GM12878 (cell line): ENCODE results near the gene CAPN14. TPM values are rescaled to one million over a fixed set of nuclear protein-coding genes. Genes with fewer than 3 reads are reported as not detected.

Source experiments
- ATAC-seq: fragments of 200-7000 bp; cut with Tn5 transposase; 3 replicates; pipeline ENCODE4 v1.9.1; 2020; ENCODE audit warnings: mild to moderate bottlenecking, moderate library complexity
- BruUV-seq: library from RNA; stranded (reverse); fragments of 400-500 nt; replicated peaks from 2 replicates; lab custom pipeline; 2021; lab: Mats Ljungman, UMichigan
- CTCF ChIA-PET: fragments of 300-600 bp; sonication (Branson Sonifier 250); formaldehyde crosslinking; extraction: SDS; loops from one replicate; lab custom pipeline; 2021; ENCODE audit warnings: inconsistent platforms; lab: Yijun Ruan, JAX
- POLR2A ChIA-PET: fragments of 350-600 bp; formaldehyde crosslinking; extraction: SDS; loops from one replicate; lab custom pipeline; 2021; ENCODE audit warnings: inconsistent platforms; lab: Charles Lee
- RAD21 ChIA-PET: fragments of 300-600 bp; sonication (Branson Sonifier 250); formaldehyde crosslinking; loops from one replicate; lab custom pipeline; 2023; ENCODE audit warnings: antibody characterized with exemption; ENCODE audit not compliant: unreplicated experiment; lab: Charles Lee
- SMC1A ChIA-PET: fragments of 300-600 bp; sonication (Branson Sonifier 250); formaldehyde crosslinking; loops from one replicate; lab custom pipeline; 2023; ENCODE audit not compliant: unreplicated experiment, uncharacterized antibody; lab: Charles Lee
- DNase-seq: peaks from one replicate; pipeline ENCODE4 v3.0.0-alpha.2; 2011; ENCODE audit warnings: low read depth, low spot score
- FAIRE-seq: peaks from 3 replicates; lab custom pipeline; 2011; peaks lifted over from hg19 to GRCh38; lab: Jason Lieb, UNC
- H2AFZ ChIP-seq: 2 replicates; pipeline ENCODE4 v1.6.0; 2011; ENCODE audit warnings: low read depth, low read length, control low read depth; ENCODE audit not compliant: control insufficient read depth
- H3K27ac ChIP-seq: 2 replicates; pipeline ENCODE4 v1.5.1; 2011; ENCODE audit warnings: control low read depth; ENCODE audit not compliant: control insufficient read depth, insufficient read depth
- H3K27me3 ChIP-seq, 2 experiments: replicated peaks in 1 of 2; 2 replicates each; pipeline versions ENCODE4 v1.6.0 to v1.6.1; 2011; ENCODE audit warnings: low read length in 1 of 2; ENCODE audit not compliant: control insufficient read depth in 2 of 2, insufficient read depth in 2 of 2
- H3K36me3 ChIP-seq, 2 experiments: 2 replicates each; pipeline ENCODE4 v1.5.1; 2011; ENCODE audit warnings: low read length in 1 of 2; ENCODE audit not compliant: control insufficient read depth in 2 of 2, insufficient read depth in 2 of 2
- H3K4me1 ChIP-seq: 2 replicates; pipeline ENCODE4 v1.6.1; 2011; ENCODE audit warnings: mild to moderate bottlenecking, low read length, moderate library complexity, mixed read lengths; ENCODE audit not compliant: control insufficient read depth, insufficient read depth
- H3K4me2 ChIP-seq: 2 replicates; pipeline ENCODE4 v1.6.0; 2011; ENCODE audit warnings: control low read depth; ENCODE audit not compliant: control insufficient read depth, insufficient read depth
- H3K4me3 ChIP-seq: fragments of 200-600 bp; sonication (generic); 2 replicates; pipeline ENCODE4 v1.5.1; 2016
- H3K79me2 ChIP-seq: 2 replicates; pipeline ENCODE4 v1.6.0; 2011; ENCODE audit warnings: low read length; ENCODE audit not compliant: control insufficient read depth, insufficient read depth
- H3K9ac ChIP-seq: 2 replicates; pipeline ENCODE4 v1.8.0; 2011; ENCODE audit warnings: low read length, control low read depth, mixed read lengths; ENCODE audit not compliant: control insufficient read depth, insufficient read depth
- H3K9me3 ChIP-seq: replicated peaks from 3 replicates; pipeline ENCODE4 v1.5.1; 2011; ENCODE audit warnings: mild to moderate bottlenecking, low read length; ENCODE audit not compliant: control insufficient read depth, insufficient read depth
- H4K20me1 ChIP-seq: 2 replicates; pipeline ENCODE4 v1.6.0; 2011; ENCODE audit not compliant: control insufficient read depth, insufficient read depth
- ATF7 ChIP-seq: fragments of 450-650 bp; IDR thresholded peaks from 2 replicates; pipeline ENCODE4 v1.6.1; 2016; ENCODE audit warnings: low read depth, mild to moderate bottlenecking
- BHLHE40 ChIP-seq, 2 experiments: fragments of 450-650 bp in 1 of 2; IDR thresholded peaks; 2 replicates each; pipeline ENCODE4 v1.6.1; 2011 to 2017; ENCODE audit warnings: low read depth in 2 of 2, borderline replicate concordance in 1 of 2, improper control_type of control experiment in 1 of 2, low read length in 1 of 2, mild to moderate bottlenecking in 1 of 2
- CREM ChIP-seq: IDR thresholded peaks from 2 replicates; pipeline ENCODE4 v1.6.1; 2014; ENCODE audit warnings: antibody characterized with exemption, low read depth
- CTCF ChIP-seq, 3 experiments: IDR thresholded peaks in 2 of 3; conservative IDR thresholded peaks in 1 of 3; 2 replicates each; pipeline ENCODE4 v1.5.1; 2011; ENCODE audit warnings: low read depth in 3 of 3, low read length in 3 of 3, mild to moderate bottlenecking in 3 of 3, control low read depth in 2 of 3, moderate library complexity in 2 of 3, inconsistent platforms in 1 of 3, mixed read lengths in 1 of 3; ENCODE audit not compliant: control insufficient read depth in 2 of 3, insufficient read depth in 1 of 3; ENCODE audit errors: extremely low read depth in 1 of 3
- DPF2 ChIP-seq: fragments of 450-650 bp; IDR thresholded peaks from 2 replicates; pipeline ENCODE4 v1.6.1; 2017; ENCODE audit warnings: mild to moderate bottlenecking
- EZH2 ChIP-seq: IDR thresholded peaks from 2 replicates; pipeline ENCODE4 v1.6.1; 2012; ENCODE audit warnings: low read depth, mild to moderate bottlenecking, control low read depth, inconsistent platforms, low read length, borderline replicate concordance; ENCODE audit not compliant: control insufficient read depth
- GATAD2B ChIP-seq: fragments of 450-650 bp; conservative IDR thresholded peaks from 2 replicates; pipeline ENCODE4 v1.6.1; 2017; ENCODE audit warnings: low read depth, mild to moderate bottlenecking, moderate library complexity
- IKZF1 ChIP-seq: fragments of 450-650 bp; conservative IDR thresholded peaks from 2 replicates; pipeline ENCODE4 v1.6.1; 2017; ENCODE audit warnings: antibody characterized with exemption, mild to moderate bottlenecking
- IKZF2 ChIP-seq, 2 experiments: fragments of 450-650 bp; IDR thresholded peaks; 2 replicates each; pipeline ENCODE4 v1.6.1; 2017; ENCODE audit warnings: mild to moderate bottlenecking in 2 of 2, moderate library complexity in 2 of 2
- MEF2B ChIP-seq: fragments of 450-650 bp; IDR thresholded peaks from 2 replicates; pipeline ENCODE4 v1.6.1; 2018; ENCODE audit warnings: mild to moderate bottlenecking, moderate library complexity; ENCODE audit not compliant: partially characterized antibody, poor library complexity, severe bottlenecking
- NKRF ChIP-seq: fragments of 450-650 bp; conservative IDR thresholded peaks from 2 replicates; pipeline ENCODE4 v1.6.1; 2017; ENCODE audit warnings: mild to moderate bottlenecking, moderate library complexity
- SMARCA5 ChIP-seq: fragments of 450-650 bp; IDR thresholded peaks from 2 replicates; pipeline ENCODE4 v1.6.1; 2017; ENCODE audit warnings: mild to moderate bottlenecking
- SREBF2 ChIP-seq: IDR thresholded peaks from 2 replicates; pipeline ENCODE4 v1.6.1; 2012; ENCODE audit warnings: mild to moderate bottlenecking, low read length
- TCF12 ChIP-seq: IDR thresholded peaks from 2 replicates; pipeline ENCODE4 v1.6.1; 2011; ENCODE audit warnings: low read depth, mild to moderate bottlenecking, low read length
- WGBS: methylation state at CpG from one replicate; pipeline ENCODE4 v1.1.6; 2016; ENCODE audit warnings: low lambda C conversion rate; ENCODE audit not compliant: insufficient replicate concordance, insufficient coverage; ENCODE audit errors: missing lambda C conversion rate; 5-methylcytosine and 5-hydroxymethylcytosine counted together
- in situ Hi-C: fragments of 300-500 bp; cut with MboI; formaldehyde crosslinking; loops from 9 replicates; pipeline ENCODE4 v1.14.3; 2018; ENCODE audit warnings: mixed read lengths
- intact Hi-C: fragments of 100-400 bp; cut with micrococcal nuclease; formaldehyde crosslinking; loops from one replicate; pipeline ENCODE4 v1.14.2; 2022; ENCODE audit not compliant: unreplicated experiment
- polyA plus RNA-seq, 11 experiments: library from polyadenylated mRNA; depleted of rRNA in 4 of 11; unstranded in 6 of 11; stranded (reverse) in 5 of 11; fragments of >200 nt; fragmentation: Nextera tagmentation in 4 of 11; fragmentation: Illumina TruSeq in 1 of 11; extraction: Ambion mirVana in 4 of 11; extraction: Trizol in 1 of 11; gene quantifications; 1 replicate in 1 of 11; 2 replicates in 10 of 11; pipeline versions ENCODE4 v1.2.1 to v1.2.3, GENCODE V29; 2011 to 2016; ENCODE audit warnings: inconsistent platforms in 2 of 11, missing spikeins in 2 of 11, low read depth in 1 of 11
- total RNA-seq, 4 experiments: library from RNA; depleted of rRNA in 3 of 4; stranded (reverse); fragments of >200 nt in 3 of 4; fragmentation: Illumina TruSeq in 1 of 4; extraction: Trizol in 1 of 4; gene quantifications; 2 replicates each; pipeline versions ENCODE4 v1.2.1 to v1.2.3, GENCODE V29; 2013 to 2021

The CAPN14 gene
- total and polyA plus RNA-seq, 10 of the 15 experiments (the other 5 are each of a cell fraction or from before 2014, with no cell fraction given), result 0.08 to 1.5 (median 1.1) TPM

- no peak within 1 kb of the TSS for H3K9ac ChIP-seq
- ATAC-seq (peak; percentile 82), DNase-seq (no peak), FAIRE-seq (no peak)
- peak within 1 kb of the TSS; percentile 64 for H3K4me2 ChIP-seq
- H2AFZ ChIP-seq, result 0 out of 2 replicates have a peak within 1 kb of the TSS, but pooled peaks have one; percentile 7
- RAD21 ChIA-PET, result interaction anchor here (0.6 to 1.5 kb wide), 8 partner anchors 14 to 801 kb away, joined by 3 to 7 read pairs (median 4); no protein-coding TSS in a partner anchor
- POLR2A ChIA-PET, result no interaction called here
- SMC1A ChIA-PET, result interaction anchor here (1.1 to 1.5 kb wide), 4 partner anchors 32 to 275 kb away, joined by 3 to 5 read pairs (median 4); no protein-coding TSS in a partner anchor
- H3K36me3 ChIP-seq, result no peaks in the 10 kb centered on the region
- H3K4me3 ChIP-seq, result peak within 1 kb of the TSS; percentile 32; the same call in 1 of the 2 replicates
- H3K27me3 ChIP-seq, result peaks cover 2 to 27% of the 10 kb centered on the region in 2 experiments
- H3K4me1 ChIP-seq, result no peaks in the 10 kb centered on the region; the same call in 1 of the 2 replicates
- in situ Hi-C loops (no loop called here), intact Hi-C loops (loop anchor here (5.0 kb wide), 1 partner anchor 106 kb away; no protein-coding TSS in a partner anchor)
- 1% methylated on average over 50 of the region's 95 CpGs for WGBS
- no TSS peak for BruUV-seq
- H3K79me2 ChIP-seq, result no peaks in the 10 kb centered on the region
- CTCF ChIA-PET, result interaction anchor here (0.7 to 2.8 kb wide), 10 partner anchors 13 to 974 kb away, joined by 3 to 15 read pairs (median 6); no protein-coding TSS in a partner anchor
- H3K27ac ChIP-seq, result no peak within 1 kb of the TSS
- H3K9me3 ChIP-seq, result no peaks in the 10 kb centered on the region
- H4K20me1 ChIP-seq, result no peaks in the 10 kb centered on the region
- TF ChIP-seq TCF12, result 0 out of 2 replicates have a peak, but pooled peaks have one; percentile 29
- peak; percentile 25 to 50 (median 41); a peak in 4 of 6 replicates for TF ChIP-seq CTCF (IDR thresholded peaks at IDR 0.05 in 2 of 3, conservative IDR thresholded peaks at IDR 0.05 in 1 of 3; ENCODE audit: control insufficient read depth in 2 of 3, extremely low read depth in 1 of 3, insufficient read depth in 1 of 3, low read depth in 3 of 3, low read length in 3 of 3)
- TF ChIP-seq SMARCA5, result peak; percentile 43; the same call in 1 of the 2 replicates
- 0 out of 2 replicates have a peak, but pooled peaks have one; percentile 52 for TF ChIP-seq EZH2
- peak; percentile 49 for TF ChIP-seq IKZF1
- TF ChIP-seq ATF7, result no peak
- no peak for TF ChIP-seq CREM
- no peak for TF ChIP-seq SREBF2
- no peak for TF ChIP-seq NKRF
- peak; percentile 47; the same call in 1 of the 2 replicates for TF ChIP-seq GATAD2B
- peak in 1 of 2 experiments; percentile 8; a peak in 1 of 4 replicates for TF ChIP-seq IKZF2 (IDR thresholded peaks at IDR 0.05)
- peak; percentile 72 to 92 for TF ChIP-seq BHLHE40 (IDR thresholded peaks at IDR 0.05; ENCODE audit: borderline replicate concordance in 1 of 2, low read depth in 2 of 2, low read length in 1 of 2)
- 0 out of 2 replicates have a peak, but pooled peaks have one; percentile 16 for TF ChIP-seq DPF2
- TF ChIP-seq MEF2B, result peak; percentile 27
These were observed 79.0 kb downstream of the CAPN14 start, which contains the start of gene GALNT14 for GRCh38 chr2:31138037-31138962. Gene GALNT14 (minus strand): TSS chr2:31138440. CDS start chr2:31138086, 354 bp downstream.
